Astrocyte of the spinal cord (primary cell): Measurements from ENCODE around the gene CGRRF1.

Experiments
- DNase-seq: peaks from one replicate; pipeline ENCODE4 v3.0.0; 2011; ENCODE audit warnings: low read depth, low spot score
- H3K4me3 ChIP-seq: 2 replicates; pipeline ENCODE4 v1.5.1; 2011; ENCODE audit warnings: low read depth, mild to moderate bottlenecking, low read length, moderate library complexity
- in situ Hi-C: cut with HindIII; loops from 2 replicates; pipeline ENCODE4 v1.10.0; 2017; ENCODE audit warnings: low sequenced_read_pairs
- TF ChIP-seq, protein P1 (sequence below): IDR thresholded peaks from 2 replicates; pipeline ENCODE4 v1.5.1; 2012; ENCODE audit warnings: low read depth, mild to moderate bottlenecking, low read length, inconsistent platforms

CGRRF1 gene

DNA sequence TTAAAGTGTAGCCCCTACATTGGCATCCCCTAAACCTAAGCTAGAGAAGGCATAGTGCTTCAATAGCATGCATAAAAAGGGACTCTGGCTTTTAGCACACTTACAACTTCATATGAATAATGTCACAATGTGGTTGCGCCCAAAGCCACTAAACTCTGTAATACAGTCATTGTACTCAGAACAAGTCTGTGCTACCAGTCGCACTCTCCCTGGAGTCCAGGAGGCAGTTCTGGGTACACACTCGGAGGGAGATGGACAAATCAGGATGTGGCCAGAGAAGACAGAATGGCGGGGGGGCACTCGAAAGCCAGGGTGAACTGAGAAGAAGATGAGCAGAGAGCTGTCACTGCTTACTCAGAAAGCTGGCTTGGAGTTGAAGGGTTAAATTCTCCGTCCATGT, 67.8 kb downstream of the CGRRF1 start:
- no peak overlapping the region for H3K4me3 ChIP-seq
- DNase-seq = no peak
- TF ChIP-seq, protein P1, sequence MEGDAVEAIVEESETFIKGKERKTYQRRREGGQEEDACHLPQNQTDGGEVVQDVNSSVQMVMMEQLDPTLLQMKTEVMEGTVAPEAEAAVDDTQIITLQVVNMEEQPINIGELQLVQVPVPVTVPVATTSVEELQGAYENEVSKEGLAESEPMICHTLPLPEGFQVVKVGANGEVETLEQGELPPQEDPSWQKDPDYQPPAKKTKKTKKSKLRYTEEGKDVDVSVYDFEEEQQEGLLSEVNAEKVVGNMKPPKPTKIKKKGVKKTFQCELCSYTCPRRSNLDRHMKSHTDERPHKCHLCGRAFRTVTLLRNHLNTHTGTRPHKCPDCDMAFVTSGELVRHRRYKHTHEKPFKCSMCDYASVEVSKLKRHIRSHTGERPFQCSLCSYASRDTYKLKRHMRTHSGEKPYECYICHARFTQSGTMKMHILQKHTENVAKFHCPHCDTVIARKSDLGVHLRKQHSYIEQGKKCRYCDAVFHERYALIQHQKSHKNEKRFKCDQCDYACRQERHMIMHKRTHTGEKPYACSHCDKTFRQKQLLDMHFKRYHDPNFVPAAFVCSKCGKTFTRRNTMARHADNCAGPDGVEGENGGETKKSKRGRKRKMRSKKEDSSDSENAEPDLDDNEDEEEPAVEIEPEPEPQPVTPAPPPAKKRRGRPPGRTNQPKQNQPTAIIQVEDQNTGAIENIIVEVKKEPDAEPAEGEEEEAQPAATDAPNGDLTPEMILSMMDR = no peak
- in situ Hi-C loops = no loop called here

DNA sequence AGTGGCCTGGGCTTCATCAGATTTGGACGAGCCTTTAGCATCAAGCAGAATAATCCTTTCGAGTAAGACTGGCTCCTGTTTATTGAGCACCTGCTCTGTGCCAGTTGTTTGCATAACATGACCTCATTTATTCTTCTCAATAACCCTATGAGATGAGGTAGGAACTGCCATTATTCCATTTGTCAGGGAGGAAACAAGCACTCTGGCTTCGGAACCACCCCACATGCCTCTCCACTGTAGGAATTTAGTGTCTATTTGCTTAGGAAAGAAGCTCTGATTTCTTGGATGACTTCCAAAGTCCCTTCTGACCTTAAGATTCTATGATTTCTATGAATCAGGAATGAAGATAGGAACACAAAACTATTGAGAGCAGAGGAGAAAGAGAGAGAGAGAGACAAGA, 68.3 kb downstream of the CGRRF1 start:
- in situ Hi-C loops = no loop called here
- TF ChIP-seq, protein P1 = no peak
- no peak for DNase-seq
- H3K4me3 ChIP-seq = no peak overlapping the region

DNA sequence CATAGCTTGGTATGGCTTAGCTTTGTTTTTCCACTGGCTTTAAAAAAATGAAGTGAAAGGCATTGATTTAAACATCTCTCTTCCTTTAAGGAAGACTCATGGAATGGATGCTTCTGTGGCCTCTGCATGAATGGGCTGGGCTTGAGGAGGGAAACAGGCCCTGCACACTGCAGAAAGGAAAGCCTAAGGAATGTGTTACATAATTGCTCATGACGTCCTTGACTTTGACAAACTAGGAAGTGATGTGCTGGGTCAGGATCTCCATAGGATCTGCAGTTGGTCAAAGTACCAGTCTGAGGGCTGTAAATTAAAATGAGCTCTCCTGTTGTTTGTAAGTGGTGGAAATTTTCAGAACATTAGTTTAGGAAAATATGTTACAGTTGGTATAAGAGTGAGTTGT, 69.9 kb downstream of the CGRRF1 start:
- in situ Hi-C loops = no loop called here
- H3K4me3 ChIP-seq = no peak overlapping the region
- TF ChIP-seq, protein P1 = no peak
- DNase-seq = no peak

DNA sequence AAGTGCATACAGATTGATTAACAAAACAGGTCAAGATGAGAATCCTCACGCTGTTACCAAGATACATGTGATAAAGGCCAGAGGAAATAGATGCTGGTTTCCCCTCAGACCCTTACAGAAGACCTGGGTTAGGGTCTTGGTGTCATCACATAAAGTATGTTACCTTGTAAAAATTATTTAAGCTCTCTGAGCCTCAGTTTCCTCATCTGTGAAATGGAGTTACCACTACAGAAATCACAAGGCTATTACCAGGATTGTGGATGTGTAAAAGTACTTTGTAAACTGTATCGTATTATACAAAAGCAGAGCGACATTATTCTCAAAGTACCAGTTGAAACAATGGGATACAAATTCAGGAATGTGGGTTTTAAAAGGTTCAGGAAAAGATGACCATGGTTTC, 71.2 kb downstream of the CGRRF1 start:
- H3K4me3 ChIP-seq = no peak overlapping the region
- in situ Hi-C loops = no loop called here
- TF ChIP-seq, protein P1 = no peak
- no peak for DNase-seq

DNA sequence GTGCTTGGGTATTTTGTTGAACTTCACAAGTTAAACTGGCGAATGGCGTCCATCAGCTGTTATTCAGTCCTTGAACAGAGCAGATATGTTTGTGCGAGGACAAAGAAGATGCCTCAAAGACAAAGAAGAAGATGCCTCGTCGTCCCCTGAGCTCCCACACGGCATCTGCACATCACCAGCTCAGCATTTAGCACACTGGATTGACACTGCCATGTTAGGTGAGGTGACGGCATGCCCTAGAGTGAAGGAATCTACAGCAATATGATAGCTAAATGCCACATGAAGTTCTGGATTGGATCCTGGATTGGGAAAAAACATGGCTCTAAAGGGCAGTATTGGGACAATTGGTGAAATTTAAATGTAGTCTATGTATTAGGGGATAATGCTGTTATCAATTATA, 72.6 kb downstream of the CGRRF1 start:
- in situ Hi-C loops = no loop called here
- no peak overlapping the region for H3K4me3 ChIP-seq
- TF ChIP-seq, protein P1 = no peak
- no peak for DNase-seq

DNA sequence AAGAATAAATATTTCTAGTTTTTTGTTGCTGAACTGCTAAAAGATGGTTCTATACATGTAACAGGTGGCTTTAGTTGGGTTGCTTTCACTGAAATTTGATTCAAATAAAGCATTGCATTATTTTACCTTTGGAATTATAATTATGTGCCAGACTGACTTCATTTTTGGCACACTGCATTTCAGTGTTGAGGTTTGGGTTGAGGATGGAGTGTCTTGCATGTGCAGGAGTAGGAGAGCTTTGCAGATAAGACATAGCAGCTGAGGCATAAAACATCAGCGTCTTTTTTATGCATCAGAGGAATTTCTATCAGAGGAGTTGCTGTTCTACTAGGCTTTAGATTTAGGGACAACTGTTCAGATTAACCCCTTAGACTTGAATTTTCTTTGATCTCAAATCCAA, 74.4 kb downstream of the CGRRF1 start:
- in situ Hi-C loops = no loop called here
- no peak overlapping the region for H3K4me3 ChIP-seq
- TF ChIP-seq, protein P1 = no peak
- no peak for DNase-seq

DNA sequence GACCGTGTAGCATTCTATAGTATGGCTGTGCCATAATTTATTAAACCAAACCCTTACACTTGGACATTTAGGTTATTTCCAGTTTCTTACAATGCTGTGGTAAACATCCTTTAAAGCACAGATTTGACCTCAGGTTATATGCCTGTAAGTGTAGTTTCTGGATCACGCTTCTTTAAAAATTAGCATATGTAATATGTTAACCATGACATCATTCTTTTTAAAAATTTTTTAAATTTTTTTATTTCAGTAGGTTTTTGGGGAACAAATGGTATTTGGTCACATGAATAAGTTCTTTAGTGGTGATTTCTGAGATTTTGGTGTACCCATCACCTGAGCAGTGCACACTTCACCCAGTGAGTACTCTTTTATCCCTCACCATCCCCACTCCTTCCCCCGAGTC, 75.5 kb downstream of the CGRRF1 start:
- DNase-seq = no peak
- TF ChIP-seq, protein P1 = no peak
- in situ Hi-C loops = no loop called here
- no peak overlapping the region for H3K4me3 ChIP-seq
